ENCODE data around the gene PANK1.
"Not testable (repeated sequence)": the region's sequence is repeated elsewhere in the genome, so short reads cannot be mapped to it uniquely, and the experiment has no call there.

Gene PANK1

DNA sequence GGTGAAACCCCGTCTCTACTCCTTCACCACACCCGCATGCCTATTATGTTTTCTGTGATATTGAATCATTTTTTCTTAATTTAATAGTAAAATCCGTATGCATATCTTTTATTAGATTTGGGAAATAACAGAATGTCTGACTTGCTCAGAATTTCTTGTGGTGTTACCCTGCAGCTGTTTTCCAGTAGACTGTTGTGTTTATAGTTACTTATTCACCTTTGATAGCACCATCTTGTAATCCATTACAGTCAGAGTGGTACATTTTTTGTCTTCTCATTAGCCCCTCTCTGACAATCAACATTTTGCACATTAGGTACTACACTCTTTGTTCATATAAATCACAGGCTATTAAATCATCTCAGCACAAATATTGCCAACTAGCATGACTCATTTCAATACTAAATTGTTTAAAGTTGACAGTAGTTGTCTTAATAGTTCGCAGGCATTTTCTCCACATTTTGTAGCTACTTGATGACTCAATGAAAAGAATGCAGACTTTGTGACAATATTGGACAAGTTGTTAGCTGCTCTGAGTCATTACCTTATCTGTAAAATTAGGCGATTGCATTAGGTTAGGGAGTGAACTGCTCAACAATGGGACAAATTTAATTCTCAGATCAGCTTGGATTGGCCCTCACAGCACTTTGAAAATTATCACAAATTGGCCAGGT lies 91.8 kb downstream of the PANK1 start:
- peak; percentile 90 for DNase-seq (ENCODE audit: low read depth, low spot score)
- TF ChIP-seq, protein P1, sequence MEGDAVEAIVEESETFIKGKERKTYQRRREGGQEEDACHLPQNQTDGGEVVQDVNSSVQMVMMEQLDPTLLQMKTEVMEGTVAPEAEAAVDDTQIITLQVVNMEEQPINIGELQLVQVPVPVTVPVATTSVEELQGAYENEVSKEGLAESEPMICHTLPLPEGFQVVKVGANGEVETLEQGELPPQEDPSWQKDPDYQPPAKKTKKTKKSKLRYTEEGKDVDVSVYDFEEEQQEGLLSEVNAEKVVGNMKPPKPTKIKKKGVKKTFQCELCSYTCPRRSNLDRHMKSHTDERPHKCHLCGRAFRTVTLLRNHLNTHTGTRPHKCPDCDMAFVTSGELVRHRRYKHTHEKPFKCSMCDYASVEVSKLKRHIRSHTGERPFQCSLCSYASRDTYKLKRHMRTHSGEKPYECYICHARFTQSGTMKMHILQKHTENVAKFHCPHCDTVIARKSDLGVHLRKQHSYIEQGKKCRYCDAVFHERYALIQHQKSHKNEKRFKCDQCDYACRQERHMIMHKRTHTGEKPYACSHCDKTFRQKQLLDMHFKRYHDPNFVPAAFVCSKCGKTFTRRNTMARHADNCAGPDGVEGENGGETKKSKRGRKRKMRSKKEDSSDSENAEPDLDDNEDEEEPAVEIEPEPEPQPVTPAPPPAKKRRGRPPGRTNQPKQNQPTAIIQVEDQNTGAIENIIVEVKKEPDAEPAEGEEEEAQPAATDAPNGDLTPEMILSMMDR (IDR thresholded peaks at IDR 0.05; ENCODE audit: low read depth, low read length), result no peak
- no peak overlapping the region for H3K4me3 ChIP-seq (ENCODE audit: low read depth, low read length)
- in situ Hi-C loops (cut with HindIII; ENCODE audit: low sequenced_read_pairs), result no loop called here

GRCh38 chr10:89552213-89552612 lies 92.8 kb downstream of the PANK1 start:
- TF ChIP-seq, protein P1 (IDR thresholded peaks at IDR 0.05; ENCODE audit: low read depth, low read length), result no peak
- DNase-seq (ENCODE audit: low read depth, low spot score), result no peak
- H3K4me3 ChIP-seq (ENCODE audit: low read depth, low read length), result no peak overlapping the region
- in situ Hi-C loops (cut with HindIII; ENCODE audit: low sequenced_read_pairs), result no loop called here

- in situ Hi-C loops (cut with HindIII; ENCODE audit: low sequenced_read_pairs), result no loop called here
- H3K4me3 ChIP-seq (ENCODE audit: low read depth, low read length), result no peak overlapping the region
- TF ChIP-seq, protein P1 (IDR thresholded peaks at IDR 0.05; ENCODE audit: low read depth, low read length), result no peak
- no peak for DNase-seq (ENCODE audit: low read depth, low spot score)
Observed at GRCh38 chr10:89550509-89550908, 94.5 kb downstream of the PANK1 start.

DNA sequence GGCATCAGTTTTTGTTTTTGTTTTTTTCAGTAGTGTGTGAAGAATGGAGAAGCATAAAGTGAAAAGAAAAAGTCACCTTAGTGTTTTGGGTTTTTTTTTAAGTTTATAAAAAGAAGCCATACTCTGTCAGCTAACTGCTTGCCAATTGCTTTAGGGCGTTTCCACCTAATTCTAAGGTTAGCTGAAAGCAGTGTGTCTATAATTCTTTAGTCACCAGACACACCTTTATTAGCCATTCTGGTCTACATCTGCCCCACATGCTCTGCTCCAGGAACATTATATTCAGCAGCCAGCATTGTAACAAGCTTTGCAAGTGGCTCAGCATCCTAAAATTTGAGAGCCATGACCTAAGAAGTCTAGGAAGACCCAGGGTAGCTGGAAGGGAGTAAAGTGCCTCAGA lies 95.5 kb downstream of the PANK1 start:
- no peak for DNase-seq (ENCODE audit: low read depth, low spot score)
- in situ Hi-C loops (cut with HindIII; ENCODE audit: low sequenced_read_pairs), result no loop called here
- no peak overlapping the region for H3K4me3 ChIP-seq (ENCODE audit: low read depth, low read length)
- TF ChIP-seq, protein P1 (IDR thresholded peaks at IDR 0.05; ENCODE audit: low read depth, low read length), result no peak

- no peak overlapping the region for H3K4me3 ChIP-seq (ENCODE audit: low read depth, low read length)
- in situ Hi-C loops (cut with HindIII; ENCODE audit: low sequenced_read_pairs), result no loop called here
- TF ChIP-seq, protein P1 (IDR thresholded peaks at IDR 0.05; ENCODE audit: low read depth, low read length), result no peak
- DNase-seq (ENCODE audit: low read depth, low spot score), result no peak
Observed at GRCh38 chr10:89548673-89549072, 96.4 kb downstream of the PANK1 start.

GRCh38 chr10:89547853-89548513 lies 97.1 kb downstream of the PANK1 start:
- TF ChIP-seq, protein P1 (IDR thresholded peaks at IDR 0.05; ENCODE audit: low read depth, low read length), result no peak
- in situ Hi-C loops (cut with HindIII; ENCODE audit: low sequenced_read_pairs), result no loop called here
- no peak for DNase-seq (ENCODE audit: low read depth, low spot score)
- no peak overlapping the region for H3K4me3 ChIP-seq (ENCODE audit: low read depth, low read length)

GRCh38 chr10:89546651-89547050 lies 98.4 kb downstream of the PANK1 start:
- DNase-seq (ENCODE audit: low read depth, low spot score); H3K4me3 ChIP-seq (ENCODE audit: low read depth, low read length); in situ Hi-C loops (cut with HindIII; ENCODE audit: low sequenced_read_pairs): not testable (repeated sequence)
